Transverse colon (tissue), 4 donors: ENCODE data around the gene DDB1. TPM values are rescaled to one million over a fixed set of nuclear protein-coding genes. Genes with fewer than 3 reads are reported as not detected.

Experiments used
- DNase-seq: peaks from one replicate; pipeline ENCODE4 v3.0.0-alpha.2; 2019
- H3K27ac ChIP-seq, 4 donors: fragments of 200-600 bp; sonication (generic); 2 replicates each; pipeline ENCODE4 v1.5.1; 2016 to 2018; ENCODE audit warnings: inconsistent platforms in 4 of 4
- H3K27me3 ChIP-seq: fragments of 200-600 bp; sonication (generic); 2 replicates; pipeline ENCODE4 v1.5.1; 2017; ENCODE audit warnings: inconsistent platforms
- H3K36me3 ChIP-seq, 4 donors: fragments of 200-600 bp; sonication (generic); 2 replicates each; pipeline ENCODE4 v1.5.1; 2017 to 2019; ENCODE audit warnings: inconsistent platforms in 4 of 4
- H3K4me1 ChIP-seq, 4 donors: fragments of 200-600 bp; sonication (generic); 2 replicates each; pipeline ENCODE4 v1.5.1; 2017 to 2020; ENCODE audit warnings: inconsistent platforms in 4 of 4
- H3K4me3 ChIP-seq, 4 donors: fragments of 200-600 bp; sonication (generic); 1 replicate in 1 of 4; 2 replicates in 3 of 4; pipeline versions ENCODE4 v1.5.1 to v1.6.1; 2017 to 2019; ENCODE audit warnings: inconsistent platforms in 4 of 4
- H3K9me3 ChIP-seq, 2 donors: fragments of 200-600 bp; sonication (generic); 2 replicates each; pipeline ENCODE4 v1.5.1; 2017 to 2019; ENCODE audit warnings: inconsistent platforms in 2 of 2
- EP300 ChIP-seq: sonication (generic); formaldehyde crosslinking; IDR thresholded peaks from one replicate; pipeline ENCODE4 v1.6.1; 2017; ENCODE audit warnings: antibody characterized with exemption, low read depth
- POLR2A ChIP-seq: fragments of 450-650 bp; IDR thresholded peaks from one replicate; pipeline ENCODE4 v1.6.1; 2016; ENCODE audit warnings: antibody characterized with exemption, mild to moderate bottlenecking, moderate library complexity
- POLR2AphosphoS5 ChIP-seq, 3 donors: sonication (generic); formaldehyde crosslinking; IDR thresholded peaks; one replicate each; pipeline ENCODE4 v1.6.1; 2016; ENCODE audit warnings: antibody characterized with exemption in 3 of 3
- WGBS, 2 donors: methylation state at CpG; one replicate each; pipeline ENCODE4 v1.1.5; 2018; ENCODE audit warnings: low coverage in 1 of 2; 5-methylcytosine and 5-hydroxymethylcytosine counted together
- in situ Hi-C, 4 donors: fragments of 200-750 bp; cut with MboI; loops; one replicate each; pipeline versions ENCODE4 v1.15.0 to v1.15.1; 2017; ENCODE audit warnings: low sequenced_read_pairs in 3 of 4, low pct_ligation_motif_present in 1 of 4, low pct_unique_long_range_greater_than_20kb in 1 of 4
- intact Hi-C: fragments of 100-400 bp; cut with DNase I; formaldehyde crosslinking; loops from one replicate; pipeline ENCODE4 v1.15.1; 2023; ENCODE audit warnings: low total_unique reads
- total RNA-seq, 4 donors: library from RNA; depleted of rRNA; stranded (reverse); fragments of >200 nt; gene quantifications; one replicate each; pipeline ENCODE4 v1.1.0, GENCODE V29; 2016
- TF ChIP-seq, protein P1 (sequence below), 5 experiments: fragments of 200-600 bp in 3 of 5; fragments of 450-650 bp in 2 of 5; sonication (generic) in 3 of 5; IDR thresholded peaks; 1 replicate in 2 of 5; 2 replicates in 3 of 5; pipeline ENCODE4 v1.5.1; 2016 to 2017; ENCODE audit warnings: antibody characterized with exemption in 5 of 5, inconsistent platforms in 3 of 5, mild to moderate bottlenecking in 2 of 5, moderate library complexity in 1 of 5

Gene DDB1
- total RNA-seq, 4 donors from 2014 or later, result 105 to 127 (median 123) TPM

GRCh38 chr11:61345954-61346843 lies 13.3 kb upstream of the DDB1 start:
- DNase-seq, result no peak
- WGBS, 2 donors, result 80% methylated on average over 9 of the region's 14 CpGs; no CpG with 5 or more reads in 1 of the 2 donors
- Histone ChIP-seq H3K4me3 (no peak overlapping the region), H3K27ac (peak overlapping the region in 3 of 4 donors; percentile 22 to 48 (median 25)), H3K4me1 (peaks cover 0 to 14% (median 7%) of the 10 kb centered on the region in 4 donors), H3K9me3 (no peaks in the 10 kb centered on the region), H3K36me3 (peaks cover 0 to 11% (median 4%) of the 10 kb centered on the region in 4 donors), H3K27me3 (no peaks in the 10 kb centered on the region)
- in situ Hi-C loops (loop anchor here in 1 of 4 donors (25.0 kb wide), 1 partner anchor 509 kb away; the partner anchor contains the start of gene CCDC86), intact Hi-C loops (no loop called here)
- TF ChIP-seq POLR2A (no peak), EP300 (no peak), POLR2AphosphoS5 (IDR thresholded peaks at IDR 0.05) (no peak)
- TF ChIP-seq, protein P1, sequence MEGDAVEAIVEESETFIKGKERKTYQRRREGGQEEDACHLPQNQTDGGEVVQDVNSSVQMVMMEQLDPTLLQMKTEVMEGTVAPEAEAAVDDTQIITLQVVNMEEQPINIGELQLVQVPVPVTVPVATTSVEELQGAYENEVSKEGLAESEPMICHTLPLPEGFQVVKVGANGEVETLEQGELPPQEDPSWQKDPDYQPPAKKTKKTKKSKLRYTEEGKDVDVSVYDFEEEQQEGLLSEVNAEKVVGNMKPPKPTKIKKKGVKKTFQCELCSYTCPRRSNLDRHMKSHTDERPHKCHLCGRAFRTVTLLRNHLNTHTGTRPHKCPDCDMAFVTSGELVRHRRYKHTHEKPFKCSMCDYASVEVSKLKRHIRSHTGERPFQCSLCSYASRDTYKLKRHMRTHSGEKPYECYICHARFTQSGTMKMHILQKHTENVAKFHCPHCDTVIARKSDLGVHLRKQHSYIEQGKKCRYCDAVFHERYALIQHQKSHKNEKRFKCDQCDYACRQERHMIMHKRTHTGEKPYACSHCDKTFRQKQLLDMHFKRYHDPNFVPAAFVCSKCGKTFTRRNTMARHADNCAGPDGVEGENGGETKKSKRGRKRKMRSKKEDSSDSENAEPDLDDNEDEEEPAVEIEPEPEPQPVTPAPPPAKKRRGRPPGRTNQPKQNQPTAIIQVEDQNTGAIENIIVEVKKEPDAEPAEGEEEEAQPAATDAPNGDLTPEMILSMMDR (IDR thresholded peaks at IDR 0.05), result no peak

DNA sequence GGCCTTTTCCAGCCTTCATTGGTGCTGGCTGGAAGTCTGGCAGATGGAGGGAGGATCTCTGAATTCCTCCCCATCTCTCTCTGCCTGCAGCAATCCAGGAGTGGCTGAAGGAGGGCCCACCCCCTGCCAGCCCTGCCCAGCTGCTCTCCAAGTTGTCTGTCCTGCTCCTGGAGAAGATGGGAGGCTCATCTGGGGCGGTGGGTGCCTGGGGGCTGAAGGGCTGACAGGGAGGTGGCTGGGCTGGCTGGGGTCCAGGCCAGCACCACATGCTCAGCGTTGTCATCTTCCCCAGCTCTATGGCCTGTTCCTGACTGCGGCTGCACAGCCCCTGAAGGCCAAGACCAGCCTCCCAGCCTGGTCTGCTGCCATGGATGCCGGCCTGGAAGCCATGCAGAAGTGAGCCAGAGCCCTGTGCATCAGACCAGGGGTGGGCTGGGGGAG lies 12.3 kb upstream of the DDB1 start:
- no peaks in the 10 kb centered on the region for H3K9me3 ChIP-seq
- H3K4me3 ChIP-seq, result no peak overlapping the region
- H3K36me3 ChIP-seq, result peaks cover 0 to 11% (median 4%) of the 10 kb centered on the region in 4 donors
- no peaks in the 10 kb centered on the region for H3K27me3 ChIP-seq
- intact Hi-C loops (no loop called here), in situ Hi-C loops (loop anchor here in 1 of 4 donors (25.0 kb wide), 1 partner anchor 508 kb away; the partner anchor contains the start of gene CCDC86)
- WGBS, 2 donors, result 80% methylated on average over 2 of the region's 4 CpGs; no CpG with 5 or more reads in 1 of the 2 donors
- H3K4me1 ChIP-seq, result peaks cover 0 to 14% (median 7%) of the 10 kb centered on the region in 4 donors
- DNase-seq, result no peak
- no peak overlapping the region for H3K27ac ChIP-seq
- TF ChIP-seq POLR2AphosphoS5 (IDR thresholded peaks at IDR 0.05) (no peak), EP300 (no peak), POLR2A (no peak)
- TF ChIP-seq, protein P1 (IDR thresholded peaks at IDR 0.05), result no peak

- Histone ChIP-seq H3K4me1 (peaks cover 0 to 14% (median 7%) of the 10 kb centered on the region in 4 donors), H3K9me3 (no peaks in the 10 kb centered on the region), H3K27ac (no peak overlapping the region), H3K4me3 (no peak overlapping the region), H3K36me3 (peaks cover 0 to 5% (median under 1%) of the 10 kb centered on the region in 4 donors), H3K27me3 (no peaks in the 10 kb centered on the region)
- in situ Hi-C loops (loop anchor here in 1 of 4 donors (25.0 kb wide), 1 partner anchor 507 kb away; the partner anchor contains the start of gene CCDC86), intact Hi-C loops (no loop called here)
- WGBS, 2 donors, result 81 to 95% methylated on average over 5 to 27 of the region's 29 CpGs
- TF ChIP-seq, protein P1 (IDR thresholded peaks at IDR 0.05), result no peak
- TF ChIP-seq EP300 (no peak), POLR2AphosphoS5 (IDR thresholded peaks at IDR 0.05) (no peak), POLR2A (no peak)
- no peak for DNase-seq
These were observed 11.2 kb upstream of the DDB1 start for GRCh38 chr11:61343792-61344745.
